OCI-LY3 (cell line): Measurements from ENCODE around the gene PEDS1.

ENCODE experiments used
- H2AFZ ChIP-seq: fragments of 200-600, 300-600 bp; shearing (Covaris generic); 2 replicates; pipeline ENCODE4 v1.6.0; 2014; ENCODE audit warnings: antibody characterized with exemption, low read depth, low read length
- H3K27ac ChIP-seq: fragments of 200-600, 300-600 bp; sonication (generic); 2 replicates; pipeline ENCODE4 v1.5.1; 2014; ENCODE audit warnings: mild to moderate bottlenecking, low read length, moderate library complexity, mixed read lengths
- H3K27me3 ChIP-seq: fragments of 200-600, 300-600 bp; sonication (generic); 2 replicates; pipeline ENCODE4 v1.6.1; 2014; ENCODE audit warnings: low read depth, low read length, mixed read lengths
- H3K36me3 ChIP-seq: fragments of 200-600, 300-600 bp; sonication (generic); replicated peaks from 2 replicates; pipeline ENCODE3; 2014; ENCODE audit warnings: low read depth, low read length, mixed read lengths
- H3K4me1 ChIP-seq: fragments of 300-600, 200-600 bp; sonication (generic); 2 replicates; pipeline ENCODE4 v1.6.1; 2014; ENCODE audit warnings: low read length, mixed read lengths
- H3K4me2 ChIP-seq: fragments of 200-600, 300-600 bp; sonication (generic); 2 replicates; pipeline ENCODE4 v1.6.1; 2014; ENCODE audit warnings: low read length, mixed read lengths
- H3K4me3 ChIP-seq: fragments of 300-600, 200-600 bp; sonication (generic); 2 replicates; pipeline ENCODE4 v1.5.1; 2014; ENCODE audit warnings: antibody characterized with exemption, mild to moderate bottlenecking, low read length, moderate library complexity
- H3K79me2 ChIP-seq: fragments of 300-600, 200-600 bp; shearing (Covaris generic); 2 replicates; pipeline ENCODE4 v1.6.1; 2014; ENCODE audit warnings: mild to moderate bottlenecking, low read length, mixed read lengths
- H3K9ac ChIP-seq: fragments of 300-600, 200-600 bp; shearing (Covaris generic); 2 replicates; pipeline ENCODE4 v1.6.0; 2014; ENCODE audit warnings: mild to moderate bottlenecking, low read length, moderate library complexity
- H3K9me3 ChIP-seq: fragments of 200-600, 300-600 bp; shearing (Covaris generic); 2 replicates; pipeline ENCODE4 v1.6.1; 2014; ENCODE audit warnings: low read length, mixed read lengths; ENCODE audit not compliant: insufficient read depth
- H4K20me1 ChIP-seq: fragments of 200-600, 300-600 bp; sonication (generic); 2 replicates; pipeline ENCODE4 v1.6.1; 2016; ENCODE audit warnings: low read length, mixed read lengths; ENCODE audit not compliant: insufficient read depth
- EZH2phosphoT487 ChIP-seq: fragments of 200-600 bp; shearing (Covaris generic); IDR thresholded peaks from 2 replicates; pipeline ENCODE4 v1.6.1; 2018; ENCODE audit warnings: antibody characterized with exemption, mixed run types, low read depth
- TF ChIP-seq, protein P1 (sequence below): fragments of 200-600, 300-600 bp; sonication (generic); IDR thresholded peaks from 2 replicates; pipeline ENCODE4 v1.5.1; 2014; ENCODE audit warnings: antibody characterized with exemption, low read length, low read depth

Gene PEDS1

DNA sequence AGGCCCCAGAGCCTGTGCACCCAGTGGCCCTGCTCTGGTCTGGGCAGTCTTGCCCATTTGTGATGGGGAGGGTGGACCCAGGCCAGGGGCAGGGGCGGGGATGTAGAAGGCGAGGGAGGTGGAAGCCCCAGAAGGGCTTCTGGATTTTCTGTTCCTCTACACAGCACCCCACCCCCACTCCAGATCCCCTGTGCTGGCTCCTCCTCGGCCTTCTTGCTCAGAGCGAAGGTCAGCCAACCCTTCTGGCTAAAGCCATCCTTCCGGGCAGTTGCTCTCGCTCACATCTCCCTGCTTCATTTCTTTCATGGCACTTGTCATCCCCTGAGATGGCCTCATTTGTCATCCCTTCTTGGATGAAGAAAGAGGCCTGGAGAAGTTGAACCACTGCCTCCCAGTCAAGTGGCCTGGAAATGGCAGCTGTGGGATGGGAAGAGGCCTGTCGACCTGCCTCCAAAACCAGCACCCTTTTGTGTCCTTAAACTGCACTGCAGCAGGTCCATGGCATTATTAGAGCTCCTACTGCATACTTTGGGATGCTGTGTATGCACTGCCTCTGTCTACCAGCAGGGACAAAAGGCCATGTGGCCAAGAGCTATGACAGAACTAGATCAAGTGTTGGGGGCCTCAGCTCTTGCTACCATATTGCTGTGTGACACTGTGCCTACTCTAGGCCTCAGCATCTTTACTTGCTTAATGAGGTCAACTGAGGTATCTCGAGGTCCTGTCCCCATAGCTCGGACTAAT, 19.9 kb downstream of the PEDS1 start:
- Histone ChIP-seq H4K20me1 (peaks cover 13% of the 10 kb centered on the region; the same call in 1 of the 2 replicates), H3K4me1 (peaks cover 4% of the 10 kb centered on the region; the same call in 1 of the 2 replicates), H3K4me2 (no peak overlapping the region), H3K4me3 (no peak overlapping the region), H3K27me3 (no peaks in the 10 kb centered on the region), H3K9me3 (no peaks in the 10 kb centered on the region), H2AFZ (no peak overlapping the region), H3K79me2 (no peaks in the 10 kb centered on the region), H3K36me3 (peaks cover 29% of the 10 kb centered on the region), H3K9ac (no peak overlapping the region), H3K27ac (no peak overlapping the region)
- TF ChIP-seq EZH2phosphoT487 = no peak
- TF ChIP-seq, protein P1, sequence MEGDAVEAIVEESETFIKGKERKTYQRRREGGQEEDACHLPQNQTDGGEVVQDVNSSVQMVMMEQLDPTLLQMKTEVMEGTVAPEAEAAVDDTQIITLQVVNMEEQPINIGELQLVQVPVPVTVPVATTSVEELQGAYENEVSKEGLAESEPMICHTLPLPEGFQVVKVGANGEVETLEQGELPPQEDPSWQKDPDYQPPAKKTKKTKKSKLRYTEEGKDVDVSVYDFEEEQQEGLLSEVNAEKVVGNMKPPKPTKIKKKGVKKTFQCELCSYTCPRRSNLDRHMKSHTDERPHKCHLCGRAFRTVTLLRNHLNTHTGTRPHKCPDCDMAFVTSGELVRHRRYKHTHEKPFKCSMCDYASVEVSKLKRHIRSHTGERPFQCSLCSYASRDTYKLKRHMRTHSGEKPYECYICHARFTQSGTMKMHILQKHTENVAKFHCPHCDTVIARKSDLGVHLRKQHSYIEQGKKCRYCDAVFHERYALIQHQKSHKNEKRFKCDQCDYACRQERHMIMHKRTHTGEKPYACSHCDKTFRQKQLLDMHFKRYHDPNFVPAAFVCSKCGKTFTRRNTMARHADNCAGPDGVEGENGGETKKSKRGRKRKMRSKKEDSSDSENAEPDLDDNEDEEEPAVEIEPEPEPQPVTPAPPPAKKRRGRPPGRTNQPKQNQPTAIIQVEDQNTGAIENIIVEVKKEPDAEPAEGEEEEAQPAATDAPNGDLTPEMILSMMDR = no peak

DNA sequence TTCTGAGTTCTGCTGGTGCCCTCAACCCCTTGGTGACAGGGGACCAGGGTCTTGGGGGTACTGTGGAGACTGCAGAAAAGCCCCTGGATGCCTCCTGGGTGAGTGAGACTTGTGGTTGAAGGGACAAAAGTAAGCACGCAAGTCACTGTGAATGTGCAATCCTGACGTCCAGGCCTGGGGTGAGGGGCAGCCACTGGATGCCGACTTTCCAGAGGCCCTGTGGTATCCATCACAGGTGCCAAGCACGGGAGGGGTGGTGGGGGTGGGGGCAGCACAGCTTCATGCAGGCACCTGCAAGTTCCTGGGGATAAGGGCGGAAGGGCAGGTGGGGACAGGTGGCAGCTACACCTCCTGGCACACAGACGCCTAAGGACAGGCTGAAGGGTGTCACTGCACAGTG, 20.5 kb downstream of the PEDS1 start:
- H3K79me2 ChIP-seq = no peaks in the 10 kb centered on the region
- H3K4me3 ChIP-seq = no peak overlapping the region
- H3K36me3 ChIP-seq = peaks cover 35% of the 10 kb centered on the region
- H2AFZ ChIP-seq = no peak overlapping the region
- no peaks in the 10 kb centered on the region for H3K27me3 ChIP-seq
- peaks cover 4% of the 10 kb centered on the region; the same call in 1 of the 2 replicates for H3K4me1 ChIP-seq
- H4K20me1 ChIP-seq = peaks cover 13% of the 10 kb centered on the region; the same call in 1 of the 2 replicates
- TF ChIP-seq EZH2phosphoT487 = no peak
- TF ChIP-seq, protein P1 = no peak
- no peak overlapping the region for H3K27ac ChIP-seq
- H3K4me2 ChIP-seq = no peak overlapping the region
- no peak overlapping the region for H3K9ac ChIP-seq
- no peaks in the 10 kb centered on the region for H3K9me3 ChIP-seq

DNA sequence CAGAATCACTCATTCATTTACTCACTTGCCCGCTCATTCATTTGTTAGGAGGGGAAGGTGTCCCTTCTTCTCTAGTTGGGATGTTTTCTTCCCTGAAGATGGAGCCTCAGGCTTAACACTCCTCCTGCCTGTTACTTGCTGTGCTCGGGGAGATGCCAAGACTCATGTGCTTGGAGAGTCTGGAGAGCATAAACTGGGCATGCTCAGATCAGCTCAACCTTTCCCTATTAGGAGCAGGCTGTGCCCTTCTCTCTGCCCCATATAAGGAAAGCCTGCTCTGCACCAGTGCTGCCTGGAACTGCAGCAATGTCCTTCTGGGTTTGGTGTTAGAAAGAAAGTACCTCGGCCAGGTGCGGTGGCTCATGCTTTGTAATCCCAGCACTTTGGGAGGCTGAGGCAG, 22.5 kb downstream of the PEDS1 start:
- peaks cover 17% of the 10 kb centered on the region for H3K4me1 ChIP-seq
- no peak overlapping the region for H3K27ac ChIP-seq
- no peaks in the 10 kb centered on the region for H3K27me3 ChIP-seq
- H3K79me2 ChIP-seq = no peaks in the 10 kb centered on the region
- H3K4me2 ChIP-seq = no peak overlapping the region
- peaks cover 43% of the 10 kb centered on the region for H3K36me3 ChIP-seq
- no peak for TF ChIP-seq EZH2phosphoT487
- TF ChIP-seq, protein P1 = no peak
- no peaks in the 10 kb centered on the region for H3K9me3 ChIP-seq
- no peak overlapping the region for H2AFZ ChIP-seq
- no peak overlapping the region for H3K9ac ChIP-seq
- H3K4me3 ChIP-seq = no peak overlapping the region
- peaks cover 13% of the 10 kb centered on the region; the same call in 1 of the 2 replicates for H4K20me1 ChIP-seq

DNA sequence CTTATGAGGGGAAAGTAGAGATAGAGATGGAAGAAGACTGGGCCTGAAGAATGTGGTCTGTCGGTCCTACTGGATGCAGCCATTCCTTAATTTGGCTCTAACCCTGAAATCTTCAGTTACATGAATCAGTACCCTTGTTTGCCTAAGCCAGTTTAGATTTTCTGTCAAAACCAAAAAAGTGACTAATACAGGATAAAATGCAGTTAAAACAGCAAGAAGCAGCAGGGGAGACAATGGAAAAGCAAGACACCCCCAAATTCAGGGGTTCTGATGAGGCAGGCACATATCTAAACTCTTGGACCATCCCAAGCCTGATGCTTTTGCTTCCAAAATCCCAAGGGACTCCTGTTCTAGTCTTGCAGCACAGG, 23.2 kb downstream of the PEDS1 start:
- Histone ChIP-seq H3K36me3 (peaks cover 43% of the 10 kb centered on the region), H3K79me2 (no peaks in the 10 kb centered on the region), H3K9ac (peak overlapping the region; percentile 19; the same call in 1 of the 2 replicates), H4K20me1 (peaks cover 13% of the 10 kb centered on the region; the same call in 1 of the 2 replicates), H3K27ac (no peak overlapping the region), H3K9me3 (no peaks in the 10 kb centered on the region), H3K4me1 (peaks cover 18% of the 10 kb centered on the region), H3K4me2 (peak overlapping the region; percentile 43), H2AFZ (no peak overlapping the region), H3K4me3 (peak overlapping the region; percentile 61), H3K27me3 (no peaks in the 10 kb centered on the region)
- TF ChIP-seq, protein P1 = no peak
- no peak for TF ChIP-seq EZH2phosphoT487
